HepG2 (cell line): ENCODE measurements around the gene CWF19L2. TPM values are rescaled to one million over a fixed set of nuclear protein-coding genes. Genes with fewer than 3 reads are reported as not detected.

Experiments
- ATAC-seq: fragments of 200-7000 bp; cut with Tn5 transposase; 3 replicates; pipeline ENCODE4 v1.9.1; 2020; ENCODE audit warnings: mild to moderate bottlenecking, moderate library complexity
- BruUV-seq: library from RNA; stranded (reverse); fragments of 400-500 nt; replicated peaks from 2 replicates; lab custom pipeline; 2021; lab: Mats Ljungman, UMichigan
- CTCF ChIA-PET: fragments of 300-600 bp; formaldehyde crosslinking; extraction: SDS; loops from one replicate; lab custom pipeline; 2021; ENCODE audit warnings: low total read pairs, inconsistent platforms, low intra/inter-chr PET ratio; lab: Yijun Ruan, JAX
- POLR2A ChIA-PET: fragments of 350-600 bp; sonication (Branson Sonifier 250); formaldehyde crosslinking; loops from one replicate; lab custom pipeline; 2020; ENCODE audit warnings: antibody characterized with exemption, inconsistent platforms; lab: Yijun Ruan, JAX
- DNase-seq: peaks from one replicate; pipeline ENCODE4 v3.0.0-alpha.2; 2015; ENCODE audit warnings: low spot score
- FAIRE-seq: peaks from 3 replicates; lab custom pipeline; 2011; peaks lifted over from hg19 to GRCh38; lab: Jason Lieb, UNC
- H2AFZ ChIP-seq: one replicate; pipeline ENCODE4 v1.6.1; 2011; ENCODE audit warnings: low read length, inconsistent platforms
- H3K27ac ChIP-seq: fragments of 300-600 bp; 3 replicates; pipeline ENCODE4 v1.8.0; 2011; ENCODE audit warnings: mixed run types, mild to moderate bottlenecking, mixed read lengths, low read length, inconsistent platforms; ENCODE audit not compliant: insufficient read depth; ENCODE audit errors: extremely low read length
- H3K27me3 ChIP-seq, 2 experiments: fragments of 200-600 bp in 1 of 2; 2 replicates in 1 of 2; 3 replicates in 1 of 2; pipeline versions ENCODE4 v1.6.0 to v1.8.0; 2011; ENCODE audit warnings: low read length in 2 of 2, mild to moderate bottlenecking in 2 of 2, moderate library complexity in 2 of 2, inconsistent platforms in 1 of 2; ENCODE audit not compliant: insufficient read depth in 2 of 2, control insufficient read depth in 1 of 2
- H3K36me3 ChIP-seq, 2 experiments: fragments of 200-600 bp in 1 of 2; replicated peaks in 1 of 2; 2 replicates in 1 of 2; 3 replicates in 1 of 2; pipeline versions ENCODE4 v1.5.1 to v1.8.0; 2011; ENCODE audit warnings: low read length in 2 of 2, inconsistent platforms in 1 of 2; ENCODE audit not compliant: insufficient read depth in 2 of 2, control insufficient read depth in 1 of 2
- H3K4me1 ChIP-seq: 2 replicates; pipeline ENCODE4 v1.5.1; 2012; ENCODE audit warnings: low read length, inconsistent platforms; ENCODE audit not compliant: insufficient read depth
- H3K4me2 ChIP-seq: 2 replicates; pipeline ENCODE4 v1.6.0; 2011; ENCODE audit warnings: low read depth, low read length, inconsistent platforms
- H3K4me3 ChIP-seq, 3 experiments: fragments of 200-600 bp in 1 of 3; sonication (generic), shearing (Covaris generic) in 1 of 3; replicated peaks in 1 of 3; 2 replicates each; pipeline ENCODE4 v1.5.1; 2011 to 2016; ENCODE audit warnings: low read length in 3 of 3, inconsistent platforms in 2 of 3, low read depth in 2 of 3, mild to moderate bottlenecking in 2 of 3, control low read depth in 1 of 3, mixed read lengths in 1 of 3; ENCODE audit not compliant: insufficient read depth in 1 of 3
- H3K79me2 ChIP-seq: one replicate; pipeline ENCODE4 v1.6.1; 2011; ENCODE audit warnings: low read length, inconsistent platforms; ENCODE audit not compliant: insufficient read depth
- H3K9ac ChIP-seq: 2 replicates; pipeline ENCODE4 v1.6.0; 2011; ENCODE audit warnings: mild to moderate bottlenecking, low read depth, low read length, inconsistent platforms; ENCODE audit not compliant: insufficient read depth
- H3K9me3 ChIP-seq: 2 replicates; pipeline ENCODE4 v1.5.1; 2012; ENCODE audit warnings: mild to moderate bottlenecking, low read length
- H4K20me1 ChIP-seq: 2 replicates; pipeline ENCODE4 v1.6.0; 2011; ENCODE audit warnings: inconsistent platforms, mild to moderate bottlenecking, low read length, moderate library complexity; ENCODE audit not compliant: insufficient read depth
- KLF12 ChIP-seq: sonication (generic); formaldehyde crosslinking; IDR thresholded peaks from 2 replicates; pipeline ENCODE4 v1.4.0; 2020; ENCODE audit warnings: missing genetic modification reagents, borderline replicate concordance
- ZSCAN5A ChIP-seq: sonication (generic); formaldehyde crosslinking; IDR thresholded peaks from 2 replicates; pipeline ENCODE4 v1.8.0; 2022; ENCODE audit warnings: mild to moderate bottlenecking, missing genetic modification reagents, borderline replicate concordance
- WGBS: methylation state at CpG from one replicate; pipeline ENCODE4 v1.1.6; 2017; ENCODE audit warnings: low lambda C conversion rate; 5-methylcytosine and 5-hydroxymethylcytosine counted together
- in situ Hi-C: cut with HindIII; loops from 2 replicates; pipeline ENCODE4 v1.10.0; 2017; ENCODE audit warnings: low pct_unique_long_range_greater_than_20kb; ENCODE audit not compliant: extremely low pct_ligation_motif_present
- intact Hi-C: fragments of 100-400 bp; cut with micrococcal nuclease; formaldehyde crosslinking; loops from one replicate; pipeline ENCODE4 v1.10.0; 2022; ENCODE audit not compliant: unreplicated experiment
- polyA plus RNA-seq, 8 experiments: library from polyadenylated mRNA; depleted of rRNA in 3 of 8; stranded (reverse) in 7 of 8; unstranded in 1 of 8; fragments of >200 nt; fragmentation: Illumina TruSeq in 4 of 8; extraction: Trizol in 4 of 8; gene quantifications; 2 replicates each; pipeline versions ENCODE4 v1.2.1 to v1.2.3, GENCODE V29; 2011 to 2016; ENCODE audit warnings: low read depth in 4 of 8, missing spikeins in 1 of 8, mixed read lengths in 1 of 8; ENCODE audit not compliant: insufficient read depth in 1 of 8
- total RNA-seq, 5 experiments: library from RNA; depleted of rRNA; stranded (reverse); fragments of >200 nt; fragmentation: Illumina TruSeq; extraction: Trizol; gene quantifications; 2 replicates each; pipeline ENCODE4 v1.2.3, GENCODE V29; 2016; ENCODE audit warnings: low read depth in 1 of 5
- TF ChIP-seq, protein P1 (sequence below): sonication (generic); formaldehyde crosslinking; IDR thresholded peaks from 2 replicates; pipeline ENCODE4 v1.4.0; 2020; ENCODE audit warnings: missing genetic modification reagents, borderline replicate concordance
- TF ChIP-seq, protein P2 (sequence below): sonication (generic); formaldehyde crosslinking; IDR thresholded peaks from 2 replicates; pipeline ENCODE4 v1.5.0; 2020; ENCODE audit warnings: missing genetic modification reagents
- TF ChIP-seq, protein P3 (sequence below): sonication (generic); formaldehyde crosslinking; IDR thresholded peaks from 2 replicates; pipeline ENCODE4 v1.5.1; 2020; ENCODE audit warnings: mild to moderate bottlenecking, missing genetic modification reagents, borderline replicate concordance

Gene CWF19L2
- total and polyA plus RNA-seq, 2 of the 13 experiments (the other 11 are each of a cell fraction or from before 2014, with no cell fraction given), result 2.2 to 18.6 TPM

GRCh38 chr11:107477820-107478219 lies 20.2 kb upstream of the CWF19L2 start:
- Histone ChIP-seq H3K4me1 (no peaks in the 10 kb centered on the region), H4K20me1 (no peaks in the 10 kb centered on the region), H3K27ac (no peak overlapping the region)
- in situ Hi-C loops (no loop called here), intact Hi-C loops (no loop called here)
- TF ChIP-seq, protein P1, sequence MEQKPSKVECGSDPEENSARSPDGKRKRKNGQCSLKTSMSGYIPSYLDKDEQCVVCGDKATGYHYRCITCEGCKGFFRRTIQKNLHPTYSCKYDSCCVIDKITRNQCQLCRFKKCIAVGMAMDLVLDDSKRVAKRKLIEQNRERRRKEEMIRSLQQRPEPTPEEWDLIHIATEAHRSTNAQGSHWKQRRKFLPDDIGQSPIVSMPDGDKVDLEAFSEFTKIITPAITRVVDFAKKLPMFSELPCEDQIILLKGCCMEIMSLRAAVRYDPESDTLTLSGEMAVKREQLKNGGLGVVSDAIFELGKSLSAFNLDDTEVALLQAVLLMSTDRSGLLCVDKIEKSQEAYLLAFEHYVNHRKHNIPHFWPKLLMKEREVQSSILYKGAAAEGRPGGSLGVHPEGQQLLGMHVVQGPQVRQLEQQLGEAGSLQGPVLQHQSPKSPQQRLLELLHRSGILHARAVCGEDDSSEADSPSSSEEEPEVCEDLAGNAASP (CRISPR knock-in tag), result no peak
- TF ChIP-seq, protein P2, sequence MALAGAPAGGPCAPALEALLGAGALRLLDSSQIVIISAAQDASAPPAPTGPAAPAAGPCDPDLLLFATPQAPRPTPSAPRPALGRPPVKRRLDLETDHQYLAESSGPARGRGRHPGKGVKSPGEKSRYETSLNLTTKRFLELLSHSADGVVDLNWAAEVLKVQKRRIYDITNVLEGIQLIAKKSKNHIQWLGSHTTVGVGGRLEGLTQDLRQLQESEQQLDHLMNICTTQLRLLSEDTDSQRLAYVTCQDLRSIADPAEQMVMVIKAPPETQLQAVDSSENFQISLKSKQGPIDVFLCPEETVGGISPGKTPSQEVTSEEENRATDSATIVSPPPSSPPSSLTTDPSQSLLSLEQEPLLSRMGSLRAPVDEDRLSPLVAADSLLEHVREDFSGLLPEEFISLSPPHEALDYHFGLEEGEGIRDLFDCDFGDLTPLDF (CRISPR knock-in tag), result no peak
- TF ChIP-seq, protein P3, sequence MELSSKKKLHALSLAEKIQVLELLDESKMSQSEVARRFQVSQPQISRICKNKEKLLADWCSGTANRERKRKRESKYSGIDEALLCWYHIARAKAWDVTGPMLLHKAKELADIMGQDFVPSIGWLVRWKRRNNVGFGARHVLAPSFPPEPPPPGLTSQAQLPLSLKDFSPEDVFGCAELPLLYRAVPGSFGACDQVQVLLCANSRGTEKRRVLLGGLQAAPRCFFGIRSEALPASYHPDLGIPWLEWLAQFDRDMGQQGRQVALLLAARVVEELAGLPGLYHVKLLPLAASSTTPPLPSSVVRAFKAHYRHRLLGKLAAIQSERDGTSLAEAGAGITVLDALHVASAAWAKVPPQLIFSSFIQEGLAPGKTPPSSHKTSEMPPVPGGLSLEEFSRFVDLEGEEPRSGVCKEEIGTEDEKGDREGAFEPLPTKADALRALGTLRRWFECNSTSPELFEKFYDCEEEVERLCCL (CRISPR knock-in tag), result no peak
- TF ChIP-seq ZSCAN5A (no peak), KLF12 (no peak)
- TF ChIP-seq, all 625 proteins: peak for 0
- ATAC-seq, result no peak
- no peak overlapping the region for H2AFZ ChIP-seq
- DNase-seq, result no peak
- CTCF ChIA-PET, result no interaction called here
- H3K27me3 ChIP-seq, result no peaks in the 10 kb centered on the region
- no peak overlapping the region for H3K9ac ChIP-seq
- H3K9me3 ChIP-seq, result no peaks in the 10 kb centered on the region
- FAIRE-seq, result no peak
- no peak overlapping the region for H3K4me3 ChIP-seq
- WGBS, result 12% methylated on average over 3 of the region's 3 CpGs
- no peaks in the 10 kb centered on the region for H3K36me3 ChIP-seq
- no peak overlapping the region for H3K4me2 ChIP-seq
- H3K79me2 ChIP-seq, result no peaks in the 10 kb centered on the region
- POLR2A ChIA-PET, result no interaction called here
- no TSS peak for BruUV-seq
